ENCODE results near the gene IFNAR2. TPM values are rescaled to one million over a fixed set of nuclear protein-coding genes. Genes with fewer than 3 reads are reported as not detected.
A peak's percentile ranks its signal among the peaks of the same experiment; 100 is the strongest.

IFNAR2 gene
- polyA plus RNA-seq, 3 donors, result 47.7 to 79.8 (median 59.5) TPM

DNA sequence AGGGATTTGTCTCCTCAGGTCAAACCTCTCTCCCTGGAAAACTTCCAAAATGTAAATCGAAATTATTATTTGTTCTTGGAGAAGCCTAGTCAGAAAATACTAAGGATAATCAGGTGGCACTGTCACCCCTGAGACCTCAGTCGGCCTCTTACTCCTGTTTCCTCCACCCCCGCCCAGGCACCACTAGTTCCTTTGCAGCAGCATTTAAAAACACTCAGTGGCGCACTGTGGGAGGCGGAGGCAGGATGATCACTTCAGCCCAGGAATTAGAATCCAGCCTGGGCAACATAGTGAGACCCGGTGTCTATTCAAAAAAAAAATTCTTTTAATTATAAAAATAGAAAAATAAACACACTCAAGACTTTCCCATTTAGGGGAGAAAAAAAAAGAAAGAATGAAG, 18.0 kb upstream of the IFNAR2 start:
- H3K4me2 ChIP-seq (replicated peaks; ENCODE audit: extremely low read depth, low read length, poor library complexity, severe bottlenecking), result no peak overlapping the region

DNA sequence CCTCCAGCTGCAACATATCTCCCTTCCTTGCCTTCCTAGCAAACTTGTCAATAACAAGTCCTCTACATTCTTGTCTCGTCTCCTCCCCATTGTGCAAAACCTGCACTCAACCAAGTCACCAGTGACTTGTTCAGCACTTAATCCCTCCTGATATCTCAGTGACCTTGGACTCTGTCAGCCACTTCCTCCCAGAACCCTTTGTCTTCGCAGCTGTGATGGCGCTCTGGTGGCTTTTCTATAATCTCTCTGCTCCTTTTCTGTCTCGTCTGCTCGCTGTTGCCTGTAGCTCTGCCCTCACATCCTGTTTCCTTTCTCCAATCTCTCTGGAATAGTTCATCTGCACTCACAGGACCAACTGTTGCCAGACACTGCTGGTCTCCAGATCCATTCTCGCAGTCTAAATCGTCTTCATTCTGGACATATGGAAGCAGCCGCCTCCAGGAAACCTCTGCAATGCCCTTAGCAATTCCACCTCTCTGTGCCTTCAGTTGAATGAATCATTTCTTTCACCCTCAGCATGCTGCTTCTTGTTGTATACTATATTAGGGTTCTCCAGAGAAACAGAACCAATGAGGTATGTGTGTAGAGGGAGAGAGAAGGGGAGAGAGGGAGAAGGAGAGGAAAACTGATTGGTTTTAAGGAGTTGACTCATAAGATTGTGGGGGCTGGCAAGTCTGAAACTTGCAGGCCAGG, 17.4 kb upstream of the IFNAR2 start:
- TF ChIP-seq, protein P1, sequence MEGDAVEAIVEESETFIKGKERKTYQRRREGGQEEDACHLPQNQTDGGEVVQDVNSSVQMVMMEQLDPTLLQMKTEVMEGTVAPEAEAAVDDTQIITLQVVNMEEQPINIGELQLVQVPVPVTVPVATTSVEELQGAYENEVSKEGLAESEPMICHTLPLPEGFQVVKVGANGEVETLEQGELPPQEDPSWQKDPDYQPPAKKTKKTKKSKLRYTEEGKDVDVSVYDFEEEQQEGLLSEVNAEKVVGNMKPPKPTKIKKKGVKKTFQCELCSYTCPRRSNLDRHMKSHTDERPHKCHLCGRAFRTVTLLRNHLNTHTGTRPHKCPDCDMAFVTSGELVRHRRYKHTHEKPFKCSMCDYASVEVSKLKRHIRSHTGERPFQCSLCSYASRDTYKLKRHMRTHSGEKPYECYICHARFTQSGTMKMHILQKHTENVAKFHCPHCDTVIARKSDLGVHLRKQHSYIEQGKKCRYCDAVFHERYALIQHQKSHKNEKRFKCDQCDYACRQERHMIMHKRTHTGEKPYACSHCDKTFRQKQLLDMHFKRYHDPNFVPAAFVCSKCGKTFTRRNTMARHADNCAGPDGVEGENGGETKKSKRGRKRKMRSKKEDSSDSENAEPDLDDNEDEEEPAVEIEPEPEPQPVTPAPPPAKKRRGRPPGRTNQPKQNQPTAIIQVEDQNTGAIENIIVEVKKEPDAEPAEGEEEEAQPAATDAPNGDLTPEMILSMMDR (IDR thresholded peaks at IDR 0.05), result no peak
- no peak overlapping the region for H3K4me3 ChIP-seq (replicated peaks in 1 of 3; ENCODE audit: low read depth in 2 of 3, low read length in 3 of 3)
- no peaks in the 10 kb centered on the region for H3K27me3 ChIP-seq (ENCODE audit: control insufficient read depth in 2 of 2, insufficient read depth in 2 of 2, low read length in 2 of 2)
- no peaks in the 10 kb centered on the region for H3K36me3 ChIP-seq (replicated peaks in 1 of 2; ENCODE audit: control insufficient read depth in 1 of 2, insufficient read depth in 2 of 2, low read length in 2 of 2)
- H2AFZ ChIP-seq (ENCODE audit: insufficient read depth, low read depth, low read length, poor library complexity, severe bottlenecking), result peak overlapping the region; percentile 46
- Mint-ChIP-seq H3K4me3 (peak overlapping the region in 1 of 2 donors; percentile 43), H3K27ac (peak overlapping the region; percentile 4 to 91 (median 70)), H3K27me3 (ENCODE audit: low read depth in 3 of 3) (no peaks in the 10 kb centered on the region), H3K9me3 (peaks cover 5 to 11% (median 10%) of the 10 kb centered on the region in 7 donors), H3K4me1 (peaks cover 69% of the 10 kb centered on the region), H3K36me3 (peaks cover 4 to 21% of the 10 kb centered on the region in 2 donors)
- H3K27ac ChIP-seq (ENCODE audit: low read depth in 1 of 2, low read length in 2 of 2), result peak overlapping the region; percentile 22 to 24
- DNase-seq, result peak in 1 of 3 donors; percentile 44
- intact Hi-C loops (cut with micrococcal nuclease), result no loop called here
- no peak overlapping the region for H3K9ac ChIP-seq (ENCODE audit: insufficient read depth, low read length, poor library complexity, severe bottlenecking)
- no peaks in the 10 kb centered on the region for H3K9me3 ChIP-seq (replicated peaks in 1 of 2; ENCODE audit: control insufficient read depth in 1 of 2, insufficient read depth in 1 of 2, low read length in 2 of 2)
- H4K20me1 ChIP-seq (ENCODE audit: insufficient read depth, low read length), result no peaks in the 10 kb centered on the region
- no peak overlapping the region for H3K4me2 ChIP-seq (replicated peaks; ENCODE audit: extremely low read depth, low read length, poor library complexity, severe bottlenecking)
- H3K79me2 ChIP-seq (ENCODE audit: insufficient read depth, low read length), result no peaks in the 10 kb centered on the region
- H3K4me1 ChIP-seq (ENCODE audit: control insufficient read depth in 1 of 2, insufficient read depth in 2 of 2, low read length in 2 of 2), result peaks cover 61 to 67% of the 10 kb centered on the region in 2 donors
- whole genome bisulfite sequencing (ENCODE audit: insufficient coverage), result 55% methylated on average over 5 of the region's 8 CpGs

More for the DNA sequence above, 18.0 kb upstream of the IFNAR2 start:
- intact Hi-C loops (cut with micrococcal nuclease), result no loop called here
- Mint-ChIP-seq H3K4me3 (no peak overlapping the region), H3K27me3 (ENCODE audit: low read depth in 3 of 3) (peaks cover 0 to under 1% (median under 1%) of the 10 kb centered on the region in 3 donors), H3K36me3 (peaks cover 5 to 22% of the 10 kb centered on the region in 2 donors), H3K27ac (peak overlapping the region in 3 of 7 donors; percentile 12 to 77 (median 33)), H3K4me1 (peaks cover 69% of the 10 kb centered on the region), H3K9me3 (peaks cover 5 to 17% (median 10%) of the 10 kb centered on the region in 7 donors)
- TF ChIP-seq, protein P1 (IDR thresholded peaks at IDR 0.05), result no peak
- H3K4me3 ChIP-seq (replicated peaks in 1 of 3; ENCODE audit: low read depth in 2 of 3, low read length in 3 of 3), result no peak overlapping the region
- no peaks in the 10 kb centered on the region for H3K79me2 ChIP-seq (ENCODE audit: insufficient read depth, low read length)
- peaks cover 61 to 67% of the 10 kb centered on the region in 2 donors for H3K4me1 ChIP-seq (ENCODE audit: control insufficient read depth in 1 of 2, insufficient read depth in 2 of 2, low read length in 2 of 2)
- no peaks in the 10 kb centered on the region for H4K20me1 ChIP-seq (ENCODE audit: insufficient read depth, low read length)
- 40% methylated on average over 1 of the region's 6 CpGs for WGBS (ENCODE audit: insufficient coverage)
- H3K9ac ChIP-seq (ENCODE audit: insufficient read depth, low read length, poor library complexity, severe bottlenecking), result no peak overlapping the region
- no peaks in the 10 kb centered on the region for H3K9me3 ChIP-seq (replicated peaks in 1 of 2; ENCODE audit: control insufficient read depth in 1 of 2, insufficient read depth in 1 of 2, low read length in 2 of 2)
- no peak for DNase-seq
- H3K27ac ChIP-seq (ENCODE audit: low read depth in 1 of 2, low read length in 2 of 2), result no peak overlapping the region
- H3K27me3 ChIP-seq (ENCODE audit: control insufficient read depth in 2 of 2, insufficient read depth in 2 of 2, low read length in 2 of 2), result no peaks in the 10 kb centered on the region
- H3K36me3 ChIP-seq (replicated peaks in 1 of 2; ENCODE audit: control insufficient read depth in 1 of 2, insufficient read depth in 2 of 2, low read length in 2 of 2), result no peaks in the 10 kb centered on the region
- H2AFZ ChIP-seq (ENCODE audit: insufficient read depth, low read depth, low read length, poor library complexity, severe bottlenecking), result no peak overlapping the region
